ENCODE results near the gene RABEP1.

GRCh38 chr17:5281814-5282641 lies at the start of gene RABEP1:
- TF ChIP-seq CTCF (IDR thresholded peaks at IDR 0.05) (no peak), ZFX (IDR thresholded peaks at IDR 0.05; ENCODE audit: borderline replicate concordance) (no peak)
